Heart right ventricle (tissue), 16 donors: Measurements from ENCODE around the gene PCSK5. TPM values are rescaled to one million over a fixed set of nuclear protein-coding genes. Genes with fewer than 3 reads are reported as not detected.

Experiments
- ATAC-seq, 8 donors: fragments of 200-7000 bp; cut with Tn5 transposase; one replicate each; pipeline ENCODE4 v1.9.1; 2020; ENCODE audit warnings: mild to moderate bottlenecking in 8 of 8, moderate library complexity in 8 of 8, moderate number of reproducible peaks in 1 of 8
- DNase-seq, 2 donors: peaks; one replicate each; pipeline ENCODE4 v3.0.0-alpha.2; 2020
- H3K27ac ChIP-seq, 10 donors: fragments of 200-600 bp; sonication (generic) in 2 of 10; one replicate each; pipeline versions ENCODE4 v1.5.0 to v1.8.0; 2020 to 2022; ENCODE audit warnings: mild to moderate bottlenecking in 3 of 10
- H3K27me3 ChIP-seq, 7 donors: fragments of 200-600 bp; one replicate each; pipeline ENCODE4 v1.8.0; 2021 to 2022; ENCODE audit warnings: mild to moderate bottlenecking in 2 of 7
- H3K36me3 ChIP-seq, 9 donors: fragments of 200-600 bp; sonication (generic) in 1 of 9; one replicate each; pipeline versions ENCODE4 v1.5.0 to v1.8.0; 2020 to 2022; ENCODE audit warnings: mild to moderate bottlenecking in 2 of 9
- H3K4me1 ChIP-seq, 9 donors: fragments of 200-600 bp; sonication (generic) in 1 of 9; one replicate each; pipeline versions ENCODE4 v1.5.0 to v1.8.0; 2020 to 2022; ENCODE audit warnings: mild to moderate bottlenecking in 4 of 9
- H3K4me3 ChIP-seq, 10 donors: fragments of 200-600 bp; sonication (generic) in 2 of 10; one replicate each; pipeline versions ENCODE4 v1.5.0 to v1.8.0; 2020 to 2022; ENCODE audit warnings: mild to moderate bottlenecking in 7 of 10, moderate library complexity in 2 of 10
- H3K9me3 ChIP-seq, 11 donors: fragments of 200-600 bp in 10 of 11; sonication (generic) in 2 of 11; one replicate each; pipeline versions ENCODE4 v1.5.0 to v1.8.0; 2013 to 2022; ENCODE audit warnings: mild to moderate bottlenecking in 2 of 11, control low read depth in 1 of 11, moderate library complexity in 1 of 11
- WGBS, 2 donors: extraction: QIAGEN DNeasy Blood & Tissue Kit; methylation state at CpG; one replicate each; pipeline ENCODE4 v1.1.7; 2013; ENCODE audit warnings: inconsistent platforms in 1 of 2; 5-methylcytosine and 5-hydroxymethylcytosine counted together
- intact Hi-C, 10 donors: fragments of 100-400 bp; cut with DNase I; formaldehyde crosslinking; loops; one replicate each; pipeline versions ENCODE4 v1.11.1 to v1.14.2; 2022
- polyA plus RNA-seq, 2 donors: library from polyadenylated mRNA; stranded (reverse); fragments of 200-250 nt; gene quantifications; one replicate each; pipeline ENCODE4 v1.2.3, GENCODE V29; 2013
- total RNA-seq, 10 donors: library from RNA; stranded (reverse); fragmentation: NEBNext Ultra II Directional in 3 of 10; extraction: Animal tissue kit (Norgen Biotek cat#: 25700) in 3 of 10; gene quantifications; one replicate each; pipeline versions ENCODE4 v1.2.1 to v1.2.4, GENCODE V29; 2021 to 2023
- TF ChIP-seq, protein P1 (sequence below), 9 donors: fragments of 200-600 bp; sonication (generic) in 2 of 9; IDR thresholded peaks; one replicate each; pipeline versions ENCODE4 v1.5.0 to v1.8.0; 2021 to 2022; ENCODE audit warnings: antibody characterized with exemption in 9 of 9, mild to moderate bottlenecking in 5 of 9, moderate library complexity in 1 of 9
- donor health status: Arrhythmogenic right ventricular cardiomyopathy.
- donor health status: ischemic (EF 13 %, LVEDD 7.1; RV severe dilation, severe dysfunction).
- donor health status: healthy with polysubstance abuse.
- donor health status: DM: no; HTN: yes; CAD: no.
- donor health status: DM: no; HTN: no; CAD: no.
- donor health status: ischemic (EF 25% LVEDD 6.9; RV normal size, moderate dysfunction).
- donor health status: ischemic (EF 25% LVEDD 5.7; RV mildly dilated, moderate dysfunction).
- donor health status: healthy.
- donor health status: DM: yes; HTN: yes; CAD: no.
- donor health status: Ischemic cardiomyopathy.
- donor health status: ischemic (EF 35%, LVEDD 5.7; RV mildly dilated, moderate dysfunction).
- donor health status: nonischemic (EF 11% LVEDD 7.7; RV severe dilation, severe dysfunction).
- donor health status: DM: yes; HTN: yes; CAD: no.
- donor health status: PGD.
- donor health status: ischemic (EF 29% LVEDD 5.4; RV normal size, mild dysfunction).
- donor health status: nonischemic (EF 23%, LVEDD 6.1; RV moderate dilation, normal function).

PCSK5 gene
- total and polyA plus RNA-seq, 12 donors: 1.8 to 8.3 (median 5.7) TPM

DNA sequence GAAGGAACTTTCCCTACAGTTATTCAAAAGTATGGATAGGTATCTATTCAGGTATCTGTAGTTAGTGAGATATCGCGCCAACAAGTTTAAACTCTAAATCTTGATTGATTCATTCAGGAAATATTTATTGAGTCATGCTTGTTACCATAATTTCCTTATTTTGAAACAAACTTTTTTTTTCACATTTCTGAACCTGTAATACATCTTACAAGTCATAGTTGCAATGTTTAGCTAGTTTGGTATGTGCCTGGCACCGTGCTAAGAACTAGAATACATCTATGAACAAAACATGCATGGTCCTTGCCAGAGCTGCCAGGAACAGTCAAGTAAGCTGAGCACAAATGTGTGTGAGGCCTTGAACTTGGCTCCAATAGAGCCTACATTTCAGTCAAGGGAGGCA lies 226.4 kb downstream of the PCSK5 start:
- DNase-seq (no peak), ATAC-seq (peak in 1 of 8 donors; percentile 31)
- H3K4me1 ChIP-seq: peaks cover 0 to 10% (median 0%) of the 10 kb centered on the region in 9 donors
- H3K4me3 ChIP-seq: no peak overlapping the region
- intact Hi-C loops: no loop called here
- H3K9me3 ChIP-seq: no peaks in the 10 kb centered on the region
- peaks cover 0 to 3% (median 0%) of the 10 kb centered on the region in 9 donors for H3K36me3 ChIP-seq
- no peaks in the 10 kb centered on the region for H3K27me3 ChIP-seq
- no peak overlapping the region for H3K27ac ChIP-seq
- 86 to 92% methylated on average over 3 of the region's 3 CpGs for WGBS, 2 donors
- TF ChIP-seq, protein P1, sequence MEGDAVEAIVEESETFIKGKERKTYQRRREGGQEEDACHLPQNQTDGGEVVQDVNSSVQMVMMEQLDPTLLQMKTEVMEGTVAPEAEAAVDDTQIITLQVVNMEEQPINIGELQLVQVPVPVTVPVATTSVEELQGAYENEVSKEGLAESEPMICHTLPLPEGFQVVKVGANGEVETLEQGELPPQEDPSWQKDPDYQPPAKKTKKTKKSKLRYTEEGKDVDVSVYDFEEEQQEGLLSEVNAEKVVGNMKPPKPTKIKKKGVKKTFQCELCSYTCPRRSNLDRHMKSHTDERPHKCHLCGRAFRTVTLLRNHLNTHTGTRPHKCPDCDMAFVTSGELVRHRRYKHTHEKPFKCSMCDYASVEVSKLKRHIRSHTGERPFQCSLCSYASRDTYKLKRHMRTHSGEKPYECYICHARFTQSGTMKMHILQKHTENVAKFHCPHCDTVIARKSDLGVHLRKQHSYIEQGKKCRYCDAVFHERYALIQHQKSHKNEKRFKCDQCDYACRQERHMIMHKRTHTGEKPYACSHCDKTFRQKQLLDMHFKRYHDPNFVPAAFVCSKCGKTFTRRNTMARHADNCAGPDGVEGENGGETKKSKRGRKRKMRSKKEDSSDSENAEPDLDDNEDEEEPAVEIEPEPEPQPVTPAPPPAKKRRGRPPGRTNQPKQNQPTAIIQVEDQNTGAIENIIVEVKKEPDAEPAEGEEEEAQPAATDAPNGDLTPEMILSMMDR (IDR thresholded peaks at IDR 0.05): no peak

DNA sequence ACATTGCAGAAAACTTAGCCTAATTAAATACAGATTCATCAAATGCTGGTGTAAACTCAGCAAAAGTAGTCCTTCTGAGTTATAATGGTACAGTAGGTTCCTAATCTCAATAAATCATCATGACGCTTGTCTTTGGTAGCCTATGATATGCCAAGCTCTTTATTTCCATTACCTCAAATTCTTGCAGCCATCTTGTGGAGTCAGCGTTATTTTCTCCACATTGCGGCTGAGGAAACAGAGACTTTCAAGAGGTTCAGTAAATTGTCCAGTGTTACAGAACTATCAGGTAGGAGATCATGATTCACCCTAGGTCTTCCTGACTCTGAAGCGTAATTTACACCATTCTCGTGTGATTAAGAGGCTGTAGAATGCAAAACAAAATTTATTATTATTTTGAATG lies 237.2 kb downstream of the PCSK5 start:
- H3K4me1 ChIP-seq: no peaks in the 10 kb centered on the region
- H3K27ac ChIP-seq: no peak overlapping the region
- WGBS, 2 donors: 96% methylated on average over 5 of the region's 5 CpGs
- no peak for ATAC-seq
- no peak overlapping the region for H3K4me3 ChIP-seq
- no peaks in the 10 kb centered on the region for H3K9me3 ChIP-seq
- no peaks in the 10 kb centered on the region for H3K36me3 ChIP-seq
- H3K27me3 ChIP-seq: no peaks in the 10 kb centered on the region
- intact Hi-C loops: no loop called here
- TF ChIP-seq, protein P1 (IDR thresholded peaks at IDR 0.05): no peak
- DNase-seq: no peak

DNA sequence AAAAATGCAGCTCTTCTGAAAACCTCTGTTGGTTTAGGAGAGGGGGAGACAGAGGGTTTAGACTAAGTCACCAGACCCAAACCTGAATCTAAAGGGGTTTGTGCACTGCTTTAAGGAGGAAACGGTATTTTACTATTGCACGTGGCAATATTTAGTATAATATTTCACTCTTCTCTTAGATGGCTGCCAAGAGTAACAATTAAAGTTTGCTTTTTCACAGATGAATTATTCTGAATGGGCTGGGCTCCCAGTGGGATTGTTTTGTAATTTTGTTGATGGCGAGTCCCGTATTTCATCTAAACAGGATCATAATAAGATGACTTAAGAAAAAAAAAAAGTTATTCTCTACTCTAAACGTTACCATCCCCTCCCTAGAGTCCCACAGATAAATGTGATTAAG lies 245.4 kb downstream of the PCSK5 start:
- DNase-seq: no peak
- Histone ChIP-seq H3K27me3 (no peaks in the 10 kb centered on the region), H3K9me3 (no peaks in the 10 kb centered on the region), H3K27ac (no peak overlapping the region), H3K4me3 (no peak overlapping the region), H3K36me3 (no peaks in the 10 kb centered on the region), H3K4me1 (peaks cover 0 to 4% (median 0%) of the 10 kb centered on the region in 9 donors)
- intact Hi-C loops: loop anchor here in 1 of 10 donors (10.0 kb wide), 1 partner anchor 1859 kb away; no protein-coding TSS in a partner anchor
- TF ChIP-seq, protein P1 (IDR thresholded peaks at IDR 0.05): no peak
- WGBS, 2 donors: 52 to 61% methylated on average over 5 of the region's 5 CpGs
- ATAC-seq: no peak

DNA sequence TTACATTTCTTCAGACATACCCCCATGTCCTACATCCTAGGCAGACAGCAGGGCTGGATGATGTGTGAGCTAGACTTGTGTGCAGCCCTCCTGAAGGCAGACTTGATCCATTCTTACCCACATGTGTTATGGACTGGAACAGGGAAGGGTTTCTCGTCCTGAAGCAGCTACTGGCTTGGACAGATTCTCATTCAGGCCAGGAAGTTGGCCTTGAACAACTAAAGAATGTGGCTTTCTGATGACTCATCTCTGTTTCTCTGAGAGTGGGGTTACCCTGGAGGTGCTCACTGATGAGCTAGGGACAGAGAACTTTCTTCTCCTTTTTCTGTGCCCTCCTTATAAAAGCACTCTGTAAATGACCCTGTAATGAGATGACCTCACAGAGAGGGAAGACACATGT lies 246.5 kb downstream of the PCSK5 start:
- TF ChIP-seq, protein P1 (IDR thresholded peaks at IDR 0.05): no peak
- ATAC-seq: peak in 1 of 8 donors; percentile 33
- no peak overlapping the region for H3K27ac ChIP-seq

More for the DNA sequence above, 246.5 kb downstream of the PCSK5 start:
- Histone ChIP-seq H3K4me1 (peaks cover 0 to 4% (median 0%) of the 10 kb centered on the region in 9 donors), H3K27me3 (no peaks in the 10 kb centered on the region), H3K4me3 (no peak overlapping the region), H3K36me3 (no peaks in the 10 kb centered on the region), H3K9me3 (no peaks in the 10 kb centered on the region)
- no peak for DNase-seq
- 27 to 46% methylated on average over 1 of the region's 1 CpG for WGBS, 2 donors
- intact Hi-C loops: loop anchor here in 1 of 10 donors (10.0 kb wide), 1 partner anchor 1858 kb away; no protein-coding TSS in a partner anchor
